ENCODE data around the gene TMEM106C. TPM values are rescaled to one million over a fixed set of nuclear protein-coding genes. Genes with fewer than 3 reads are reported as not detected.

Gene TMEM106C
- total and polyA plus RNA-seq, 10 of the 15 experiments (the other 5 are each of a cell fraction or from before 2014, with no cell fraction given) = 90.2 to 280 (median 161) TPM

- BruUV-seq (replicated peaks) = no TSS peak
- ChIA-PET RAD21 (ENCODE audit: unreplicated experiment) (interaction anchor here (0.8 kb wide), 1 partner anchor 136 kb away, joined by 3 read pairs; no protein-coding TSS in a partner anchor), SMC1A (ENCODE audit: uncharacterized antibody, unreplicated experiment) (no interaction called here), CTCF (interaction anchor here (0.8 to 1.6 kb wide), 2 partner anchors 30 to 43 kb away, joined by 3 to 4 read pairs; no protein-coding TSS in a partner anchor), POLR2A (no interaction called here)
- intact Hi-C loops (cut with micrococcal nuclease; ENCODE audit: unreplicated experiment) (no loop called here), in situ Hi-C loops (cut with MboI) (no loop called here)
- FAIRE-seq (no peak), ATAC-seq (no peak), DNase-seq (ENCODE audit: low read depth, low spot score) (no peak)
- H3K4me3 ChIP-seq = no peak overlapping the region
- no peak overlapping the region for H3K27ac ChIP-seq (ENCODE audit: control insufficient read depth, insufficient read depth)
- no peaks in the 10 kb centered on the region for H3K36me3 ChIP-seq (ENCODE audit: control insufficient read depth in 2 of 2, insufficient read depth in 2 of 2, low read length in 1 of 2)
- TF ChIP-seq ZNF207 (IDR thresholded peaks at IDR 0.05; ENCODE audit: borderline replicate concordance) (no peak), MXI1 (IDR thresholded peaks at IDR 0.05; ENCODE audit: low read depth, low read length) (no peak), BCL3 (IDR thresholded peaks at IDR 0.05; ENCODE audit: borderline replicate concordance, insufficient read depth, low read depth, low read length, poor library complexity, severe bottlenecking) (no peak)
- H3K27me3 ChIP-seq (replicated peaks in 1 of 2; ENCODE audit: control insufficient read depth in 2 of 2, insufficient read depth in 2 of 2, low read length in 1 of 2) = peaks cover 0 to 3% of the 10 kb centered on the region in 2 experiments; a peak in 3 of 4 replicates
- H3K9ac ChIP-seq (ENCODE audit: control insufficient read depth, insufficient read depth, low read length) = no peak overlapping the region
- peaks cover 14% of the 10 kb centered on the region for H3K4me1 ChIP-seq (ENCODE audit: control insufficient read depth, insufficient read depth, low read length)
- no peak overlapping the region for H3K4me2 ChIP-seq (ENCODE audit: control insufficient read depth, insufficient read depth)
- WGBS (ENCODE audit: insufficient coverage, insufficient replicate concordance, low lambda C conversion rate, missing lambda C conversion rate) = 67% methylated on average over 10 of the region's 10 CpGs
- no peaks in the 10 kb centered on the region for H4K20me1 ChIP-seq (ENCODE audit: control insufficient read depth, insufficient read depth)
- H2AFZ ChIP-seq (ENCODE audit: control insufficient read depth, low read depth, low read length) = no peak overlapping the region
- H3K9me3 ChIP-seq (replicated peaks; ENCODE audit: control insufficient read depth, insufficient read depth, low read length) = no peaks in the 10 kb centered on the region
- no peaks in the 10 kb centered on the region for H3K79me2 ChIP-seq (ENCODE audit: control insufficient read depth, insufficient read depth, low read length)
Measured at GRCh38 chr12:47992776-47993175, 29.4 kb downstream of the TMEM106C start.

DNA sequence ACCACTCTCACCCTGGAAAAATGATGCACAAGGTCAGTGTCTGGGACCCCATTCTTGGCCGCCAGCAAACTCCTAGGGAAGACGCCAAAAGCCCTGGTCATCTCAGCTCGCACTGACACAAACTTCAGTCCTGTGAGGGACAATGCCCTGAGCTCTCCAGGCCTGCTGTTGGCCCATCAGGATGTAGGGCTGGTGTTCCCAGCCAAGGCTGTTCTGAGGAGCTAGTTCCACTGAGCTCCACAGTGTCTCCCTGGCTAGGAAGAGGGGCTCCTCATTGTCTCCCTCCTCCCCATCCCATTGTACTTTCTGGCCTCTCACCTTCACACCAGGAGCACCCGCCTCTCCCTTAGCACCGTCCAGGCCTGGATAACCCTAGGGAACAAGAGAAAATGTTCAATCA lies 30.1 kb downstream of the TMEM106C start:
- Histone ChIP-seq H3K9me3 (replicated peaks; ENCODE audit: control insufficient read depth, insufficient read depth, low read length) (no peaks in the 10 kb centered on the region), H3K27ac (ENCODE audit: control insufficient read depth, insufficient read depth) (no peak overlapping the region), H3K27me3 (replicated peaks in 1 of 2; ENCODE audit: control insufficient read depth in 2 of 2, insufficient read depth in 2 of 2, low read length in 1 of 2) (peaks cover under 1 to 3% of the 10 kb centered on the region in 2 experiments; a peak in 3 of 4 replicates), H3K4me3 (no peak overlapping the region), H4K20me1 (ENCODE audit: control insufficient read depth, insufficient read depth) (no peaks in the 10 kb centered on the region), H3K4me2 (ENCODE audit: control insufficient read depth, insufficient read depth) (no peak overlapping the region), H3K36me3 (ENCODE audit: control insufficient read depth in 2 of 2, insufficient read depth in 2 of 2, low read length in 1 of 2) (no peaks in the 10 kb centered on the region), H3K4me1 (ENCODE audit: control insufficient read depth, insufficient read depth, low read length) (peaks cover 14% of the 10 kb centered on the region), H3K9ac (ENCODE audit: control insufficient read depth, insufficient read depth, low read length) (no peak overlapping the region), H2AFZ (ENCODE audit: control insufficient read depth, low read depth, low read length) (no peak overlapping the region), H3K79me2 (ENCODE audit: control insufficient read depth, insufficient read depth, low read length) (no peaks in the 10 kb centered on the region)
- ChIA-PET RAD21 (ENCODE audit: unreplicated experiment) (interaction anchor here (0.8 kb wide), 1 partner anchor 135 kb away, joined by 3 read pairs; no protein-coding TSS in a partner anchor), CTCF (interaction anchor here (0.8 kb wide), 1 partner anchor 44 kb away, joined by 3 read pairs; no protein-coding TSS in a partner anchor), POLR2A (no interaction called here), SMC1A (ENCODE audit: uncharacterized antibody, unreplicated experiment) (no interaction called here)
- BruUV-seq (replicated peaks) = no TSS peak
- TF ChIP-seq KDM1A (IDR thresholded peaks at IDR 0.05; ENCODE audit: borderline replicate concordance) (no peak), RELA (IDR thresholded peaks at IDR 0.05; ENCODE audit: borderline replicate concordance, partially characterized antibody) (no peak), STAT3 (IDR thresholded peaks at IDR 0.05; ENCODE audit: low read depth, low read length) (no peak), IRF4 (IDR thresholded peaks at IDR 0.05; ENCODE audit: low read depth, low read length) (no peak), SKIL (IDR thresholded peaks at IDR 0.05; ENCODE audit: low read depth, poor library complexity, severe bottlenecking) (no peak), SMAD1 (IDR thresholded peaks at IDR 0.05; ENCODE audit: low read depth, partially characterized antibody) (no peak), TBL1XR1 (IDR thresholded peaks at IDR 0.05; ENCODE audit: low read depth, low read length) (no peak), SMARCA5 (IDR thresholded peaks at IDR 0.05) (no peak), PAX8 (IDR thresholded peaks at IDR 0.05) (no peak), MEF2A (IDR thresholded peaks at IDR 0.05; ENCODE audit: insufficient read depth, low read depth, low read length) (no peak), NR2F1 (conservative IDR thresholded peaks at IDR 0.05) (no peak)
- intact Hi-C loops (cut with micrococcal nuclease; ENCODE audit: unreplicated experiment) (no loop called here), in situ Hi-C loops (cut with MboI) (no loop called here)
- ATAC-seq (no peak), FAIRE-seq (no peak), DNase-seq (ENCODE audit: low read depth, low spot score) (no peak)
- 51% methylated on average over 5 of the region's 5 CpGs for WGBS (ENCODE audit: insufficient coverage, insufficient replicate concordance, low lambda C conversion rate, missing lambda C conversion rate)

All from GM12878 (cell line).